K562 (cell line): ENCODE measurements around the gene ANKRD61. TPM values are rescaled to one million over a fixed set of nuclear protein-coding genes. Genes with fewer than 3 reads are reported as not detected.
A peak's percentile ranks its signal among the peaks of the same experiment; 100 is the strongest.

ENCODE experiments used
- CBFA2T3 ChIP-seq: fragments of 450-650 bp; IDR thresholded peaks from 2 replicates; pipeline ENCODE4 v1.6.1; 2017
- EP300 ChIP-seq: IDR thresholded peaks from 2 replicates; pipeline ENCODE4 v1.6.1; 2012; ENCODE audit warnings: low read length, improper control_type of control experiment
- FOXP1 ChIP-seq: sonication (generic); formaldehyde crosslinking; IDR thresholded peaks from 2 replicates; pipeline ENCODE4 v1.8.0; 2022; ENCODE audit warnings: mild to moderate bottlenecking, missing genetic modification reagents
- KHSRP ChIP-seq: fragments of 450-650 bp; IDR thresholded peaks from 2 replicates; pipeline ENCODE4 v1.6.1; 2017
- MTA2 ChIP-seq: fragments of 450-650 bp; IDR thresholded peaks from 2 replicates; pipeline ENCODE4 v1.6.1; 2016; ENCODE audit warnings: low read depth
- NFE2 ChIP-seq: IDR thresholded peaks from 2 replicates; pipeline ENCODE4 v1.6.1; 2014; ENCODE audit warnings: antibody characterized with exemption, low read depth
- PHF21A ChIP-seq: fragments of 450-650 bp; IDR thresholded peaks from 2 replicates; pipeline ENCODE4 v1.6.1; 2017; ENCODE audit warnings: low read depth, borderline replicate concordance
- RB1 ChIP-seq: fragments of 450-650 bp; IDR thresholded peaks from 2 replicates; pipeline ENCODE4 v1.6.1; 2017; ENCODE audit warnings: low read depth, mild to moderate bottlenecking
- SETDB1 ChIP-seq: IDR thresholded peaks from one replicate; pipeline ENCODE4 v1.6.1; 2012; ENCODE audit warnings: low read length, control low read depth, inconsistent platforms
- THRB ChIP-seq: fragments of 450-650 bp; formaldehyde crosslinking; conservative IDR thresholded peaks from 2 replicates; pipeline ENCODE4 v1.4.0; 2022; ENCODE audit warnings: mild to moderate bottlenecking, missing genetic modification characterization
- ZBTB2 ChIP-seq: fragments of 450-650 bp; IDR thresholded peaks from 2 replicates; pipeline ENCODE4 v1.6.1; 2016; ENCODE audit warnings: antibody characterized with exemption
- ZBTB5 ChIP-seq: fragments of 450-650 bp; IDR thresholded peaks from 2 replicates; pipeline ENCODE4 v1.6.1; 2017; ENCODE audit warnings: antibody characterized with exemption
- ZNF121 ChIP-seq: sonication (generic); formaldehyde crosslinking; conservative IDR thresholded peaks from 2 replicates; pipeline ENCODE4 v1.8.0; 2022; ENCODE audit warnings: missing genetic modification reagents
- polyA plus RNA-seq, 8 experiments: library from polyadenylated mRNA; depleted of rRNA in 4 of 8; stranded (reverse) in 5 of 8; unstranded in 3 of 8; fragments of >200 nt; fragmentation: Nextera tagmentation in 2 of 8; fragmentation: Illumina TruSeq in 1 of 8; extraction: Ambion mirVana in 2 of 8; extraction: Trizol in 1 of 8; gene quantifications; 2 replicates each; pipeline versions ENCODE4 v1.2.1 to v1.2.3, GENCODE V29; 2011 to 2014; ENCODE audit warnings: inconsistent platforms in 1 of 8, missing spikeins in 1 of 8
- total RNA-seq, 7 experiments: library from RNA; depleted of rRNA in 6 of 7; stranded (reverse); fragments of >200 nt in 6 of 7; fragmentation: Illumina TruSeq in 2 of 7; extraction: Trizol in 2 of 7; gene quantifications; 2 replicates each; pipeline versions ENCODE4 v1.2.1 to v1.2.3, GENCODE V29; 2011 to 2021; ENCODE audit warnings: low replicate concordance in 1 of 7
- TF ChIP-seq, protein P1 (sequence below), 2 experiments: fragments of 450-650 bp in 1 of 2; sonication (generic) in 1 of 2; formaldehyde crosslinking in 1 of 2; IDR thresholded peaks; 2 replicates each; pipeline versions ENCODE4 v1.7.1 to v1.9.0; 2016 to 2022; ENCODE audit warnings: inconsistent platforms in 1 of 2, mild to moderate bottlenecking in 1 of 2, missing genetic modification reagents in 1 of 2

Gene ANKRD61
- total and polyA plus RNA-seq, 9 of the 15 experiments (the other 6 are each of a cell fraction or from before 2014, with no cell fraction given): 0.08 to 0.11 (median 0.09) TPM; not detected in 5

- TF ChIP-seq, protein P1, sequence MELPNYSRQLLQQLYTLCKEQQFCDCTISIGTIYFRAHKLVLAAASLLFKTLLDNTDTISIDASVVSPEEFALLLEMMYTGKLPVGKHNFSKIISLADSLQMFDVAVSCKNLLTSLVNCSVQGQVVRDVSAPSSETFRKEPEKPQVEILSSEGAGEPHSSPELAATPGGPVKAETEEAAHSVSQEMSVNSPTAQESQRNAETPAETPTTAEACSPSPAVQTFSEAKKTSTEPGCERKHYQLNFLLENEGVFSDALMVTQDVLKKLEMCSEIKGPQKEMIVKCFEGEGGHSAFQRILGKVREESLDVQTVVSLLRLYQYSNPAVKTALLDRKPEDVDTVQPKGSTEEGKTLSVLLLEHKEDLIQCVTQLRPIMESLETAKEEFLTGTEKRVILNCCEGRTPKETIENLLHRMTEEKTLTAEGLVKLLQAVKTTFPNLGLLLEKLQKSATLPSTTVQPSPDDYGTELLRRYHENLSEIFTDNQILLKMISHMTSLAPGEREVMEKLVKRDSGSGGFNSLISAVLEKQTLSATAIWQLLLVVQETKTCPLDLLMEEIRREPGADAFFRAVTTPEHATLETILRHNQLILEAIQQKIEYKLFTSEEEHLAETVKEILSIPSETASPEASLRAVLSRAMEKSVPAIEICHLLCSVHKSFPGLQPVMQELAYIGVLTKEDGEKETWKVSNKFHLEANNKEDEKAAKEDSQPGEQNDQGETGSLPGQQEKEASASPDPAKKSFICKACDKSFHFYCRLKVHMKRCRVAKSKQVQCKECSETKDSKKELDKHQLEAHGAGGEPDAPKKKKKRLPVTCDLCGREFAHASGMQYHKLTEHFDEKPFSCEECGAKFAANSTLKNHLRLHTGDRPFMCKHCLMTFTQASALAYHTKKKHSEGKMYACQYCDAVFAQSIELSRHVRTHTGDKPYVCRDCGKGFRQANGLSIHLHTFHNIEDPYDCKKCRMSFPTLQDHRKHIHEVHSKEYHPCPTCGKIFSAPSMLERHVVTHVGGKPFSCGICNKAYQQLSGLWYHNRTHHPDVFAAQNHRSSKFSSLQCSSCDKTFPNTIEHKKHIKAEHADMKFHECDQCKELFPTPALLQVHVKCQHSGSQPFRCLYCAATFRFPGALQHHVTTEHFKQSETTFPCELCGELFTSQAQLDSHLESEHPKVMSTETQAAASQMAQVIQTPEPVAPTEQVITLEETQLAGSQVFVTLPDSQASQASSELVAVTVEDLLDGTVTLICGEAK (IDR thresholded peaks at IDR 0.05): peak; percentile 70
- TF ChIP-seq, protein P1 (CRISPR knock-in tag; IDR thresholded peaks at IDR 0.05): no peak
- TF ChIP-seq ZBTB5 (peak; percentile 73; the same call in 1 of the 2 replicates), PHF21A (peak; percentile 29; the same call in 1 of the 2 replicates), THRB (peak; percentile 88; the same call in 1 of the 2 replicates), MTA2 (peak; percentile 99), KHSRP (peak; percentile 93), EP300 (peak; percentile 97), ZBTB2 (peak; percentile 79; the same call in 1 of the 2 replicates), FOXP1 (CRISPR knock-in tag) (0 out of 2 replicates have a peak, but pooled peaks have one; percentile 29), ZNF121 (CRISPR knock-in tag) (no peak), RB1 (no peak), NFE2 (peak; percentile 71), CBFA2T3 (peak; percentile 99), SETDB1 (no peak)
These were observed 7.2 kb upstream of the ANKRD61 start (continued) for GRCh38 chr7:6023974-6024435.
